ENCODE data around the gene PRDX3.
"Not testable (repeated sequence)": the region's sequence is repeated elsewhere in the genome, so short reads cannot be mapped to it uniquely, and the experiment has no call there.

The PRDX3 gene

DNA sequence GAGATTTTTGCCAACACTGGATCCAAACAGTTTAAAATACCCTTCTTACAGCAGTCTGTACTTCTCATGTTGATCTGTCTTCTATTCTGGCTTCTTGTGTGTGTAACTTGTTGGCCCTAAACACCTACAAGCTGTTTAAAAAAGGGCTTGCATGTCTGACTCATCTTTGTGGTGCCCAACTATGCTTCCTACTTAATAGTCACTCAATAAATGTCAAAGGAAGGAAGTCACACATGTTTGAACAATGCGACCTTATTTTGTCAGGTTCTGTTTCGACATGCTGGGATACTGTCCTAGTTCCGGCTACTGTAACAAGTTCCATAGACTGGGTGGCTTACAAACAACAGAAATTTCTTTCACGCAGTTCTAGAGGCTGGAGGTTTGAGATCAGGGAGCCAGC, 19.3 kb upstream of the PRDX3 start:
- H3K4me3 Mint-ChIP-seq: no peak overlapping the region
- no peak overlapping the region for H3K27ac Mint-ChIP-seq
- no peaks in the 10 kb centered on the region for H3K36me3 Mint-ChIP-seq
- no peaks in the 10 kb centered on the region for H3K9me3 Mint-ChIP-seq
- peaks cover 12% of the 10 kb centered on the region for H3K4me1 Mint-ChIP-seq
- CTCF ChIA-PET: interaction anchor here (0.6 to 8.3 kb wide), 27 partner anchors 8 to 630 kb away, joined by 3 to 96 read pairs (median 7); partner anchors contain the start of genes DENND10, GRK5, RGS10 and SFXN4
- peaks cover 14% of the 10 kb centered on the region for H3K27me3 Mint-ChIP-seq
- no peak for DNase-seq

DNA sequence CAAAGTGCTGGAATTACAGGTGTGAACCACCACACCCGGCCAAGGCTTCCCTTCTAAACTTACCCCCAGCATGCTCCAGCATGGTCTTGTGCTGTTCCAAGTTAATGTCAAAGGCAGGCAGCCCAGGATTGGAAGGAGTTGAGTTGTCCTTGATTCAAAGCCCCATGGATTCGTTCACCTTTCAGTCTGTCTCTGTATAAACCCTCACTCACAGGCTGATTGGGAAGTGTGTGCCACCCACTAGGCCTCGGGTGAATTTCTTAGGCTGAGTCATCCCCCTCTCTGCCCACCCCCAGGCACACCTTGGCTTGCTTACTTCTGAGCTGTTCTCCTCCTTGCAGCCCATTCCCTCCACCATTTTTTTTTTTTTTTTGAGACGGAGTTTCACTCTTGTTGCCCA, 13.3 kb upstream of the PRDX3 start:
- CTCF ChIA-PET: interaction anchor here (3.3 kb wide), 1 partner anchor 7 kb away, joined by 30 read pairs; no protein-coding TSS in a partner anchor
- Mint-ChIP-seq H3K27me3 (peaks cover 36% of the 10 kb centered on the region), H3K36me3 (no peaks in the 10 kb centered on the region), H3K27ac (no peak overlapping the region), H3K9me3 (no peaks in the 10 kb centered on the region), H3K4me3 (no peak overlapping the region), H3K4me1 (peaks cover 24% of the 10 kb centered on the region)
- no peak for DNase-seq

DNA sequence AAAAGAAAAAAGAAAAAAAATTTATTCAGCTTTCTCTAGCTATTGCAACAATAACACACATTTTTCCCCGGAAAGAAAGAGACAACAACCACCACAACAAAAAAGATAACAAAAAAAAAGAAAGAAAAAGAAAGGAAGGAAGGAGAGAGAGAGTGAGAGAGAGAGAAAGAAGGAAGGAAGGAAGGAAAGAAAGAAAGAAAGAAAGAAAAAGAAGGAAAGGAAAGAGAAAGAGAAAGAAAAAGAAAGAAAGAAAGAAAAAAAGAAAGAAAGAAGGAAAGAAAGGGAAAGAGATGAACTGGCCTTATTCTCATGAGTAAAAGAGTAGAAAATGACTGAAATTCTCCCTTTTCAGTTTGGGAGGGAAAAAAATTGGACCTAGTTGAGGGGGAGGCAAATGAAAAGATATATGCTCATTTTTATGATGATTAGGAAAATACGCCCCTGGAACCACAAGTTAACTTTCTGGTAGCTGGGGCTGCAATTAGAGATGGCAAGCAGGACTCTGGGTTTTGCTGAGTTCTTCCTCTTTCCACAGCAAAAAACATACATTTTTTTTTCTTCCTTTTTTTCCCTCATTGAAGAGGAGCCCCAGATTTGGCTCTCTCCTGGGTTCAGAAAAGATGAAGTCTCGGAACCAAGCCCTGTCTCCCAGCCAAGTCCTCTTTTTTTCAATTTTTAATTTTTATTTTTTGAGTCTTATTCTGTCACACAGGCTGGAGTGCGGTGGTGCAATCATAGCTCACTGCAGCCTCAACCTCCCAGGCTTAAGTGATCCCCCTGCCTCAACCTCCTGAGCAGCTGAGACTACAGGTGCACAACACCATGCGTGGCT, 12.6 kb upstream of the PRDX3 start:
- Mint-ChIP-seq H3K4me3 (no peak overlapping the region), H3K27me3 (peaks cover 36% of the 10 kb centered on the region), H3K4me1 (peaks cover 24% of the 10 kb centered on the region), H3K36me3 (no peaks in the 10 kb centered on the region), H3K27ac (no peak overlapping the region), H3K9me3 (no peaks in the 10 kb centered on the region)
- CTCF ChIA-PET: interaction anchor here (0.9 to 3.3 kb wide), 5 partner anchors 8 to 336 kb away, joined by 3 to 30 read pairs (median 4); no protein-coding TSS in a partner anchor
- no peak for DNase-seq

DNA sequence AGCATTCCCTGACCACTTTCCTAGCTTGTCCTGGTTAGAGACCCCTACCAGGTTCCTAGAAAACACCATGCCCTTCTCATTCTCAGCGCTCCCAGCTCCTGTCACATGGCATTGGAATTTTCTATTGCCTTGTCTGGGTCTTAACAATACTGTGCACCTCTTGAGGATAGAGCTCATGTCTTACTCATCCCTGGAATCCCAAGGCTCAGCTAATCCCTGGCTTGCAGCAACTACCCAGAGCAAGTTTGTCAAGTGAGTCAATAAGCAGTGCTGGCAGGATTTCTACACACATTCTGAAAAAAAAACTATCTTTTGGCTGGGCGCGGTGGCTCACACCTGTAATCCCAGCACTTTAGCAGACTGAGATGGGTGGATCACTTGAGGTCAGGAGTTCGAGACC, 11.7 kb upstream of the PRDX3 start:
- CTCF ChIA-PET: interaction anchor here (0.9 to 3.3 kb wide), 6 partner anchors 9 to 336 kb away, joined by 3 to 30 read pairs (median 4); no protein-coding TSS in a partner anchor

DNA sequence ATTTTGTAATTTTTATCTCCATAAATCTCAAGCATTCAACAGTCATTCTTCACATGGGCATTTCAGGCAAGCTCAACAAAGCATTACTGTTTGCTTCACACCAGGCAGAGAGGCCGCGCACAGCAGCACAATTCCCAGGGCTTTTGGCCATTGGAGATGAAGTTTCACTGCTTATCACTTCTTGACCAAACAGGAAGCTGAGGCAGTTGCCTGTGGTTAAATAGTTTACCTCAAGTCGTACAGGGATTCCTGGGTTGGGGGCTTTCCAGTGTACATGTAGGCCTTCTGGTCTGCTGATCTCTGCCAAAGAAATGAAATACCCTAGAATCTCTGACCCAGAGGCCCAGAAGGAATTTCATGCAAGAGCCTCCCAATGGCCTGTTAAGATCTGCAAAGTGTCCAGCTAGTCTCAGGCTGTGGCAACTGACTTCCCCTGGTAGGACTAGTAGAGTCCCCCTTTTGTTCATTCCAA, 11.2 kb upstream of the PRDX3 start:
- Mint-ChIP-seq H3K36me3 (no peaks in the 10 kb centered on the region), H3K4me1 (peaks cover 24% of the 10 kb centered on the region), H3K27ac (no peak overlapping the region), H3K9me3 (no peaks in the 10 kb centered on the region), H3K4me3 (no peak overlapping the region), H3K27me3 (peaks cover 32% of the 10 kb centered on the region)
- CTCF ChIA-PET: interaction anchor here (1.1 to 3.3 kb wide), 6 partner anchors 9 to 300 kb away, joined by 3 to 30 read pairs (median 4); no protein-coding TSS in a partner anchor
- DNase-seq: no peak

More for the DNA sequence above, 11.7 kb upstream of the PRDX3 start:
- Mint-ChIP-seq H3K27me3 (peaks cover 36% of the 10 kb centered on the region), H3K9me3 (no peaks in the 10 kb centered on the region), H3K4me1 (peaks cover 24% of the 10 kb centered on the region), H3K4me3 (no peak overlapping the region), H3K36me3 (no peaks in the 10 kb centered on the region), H3K27ac (peak overlapping the region; percentile 56)
- no peak for DNase-seq

DNA sequence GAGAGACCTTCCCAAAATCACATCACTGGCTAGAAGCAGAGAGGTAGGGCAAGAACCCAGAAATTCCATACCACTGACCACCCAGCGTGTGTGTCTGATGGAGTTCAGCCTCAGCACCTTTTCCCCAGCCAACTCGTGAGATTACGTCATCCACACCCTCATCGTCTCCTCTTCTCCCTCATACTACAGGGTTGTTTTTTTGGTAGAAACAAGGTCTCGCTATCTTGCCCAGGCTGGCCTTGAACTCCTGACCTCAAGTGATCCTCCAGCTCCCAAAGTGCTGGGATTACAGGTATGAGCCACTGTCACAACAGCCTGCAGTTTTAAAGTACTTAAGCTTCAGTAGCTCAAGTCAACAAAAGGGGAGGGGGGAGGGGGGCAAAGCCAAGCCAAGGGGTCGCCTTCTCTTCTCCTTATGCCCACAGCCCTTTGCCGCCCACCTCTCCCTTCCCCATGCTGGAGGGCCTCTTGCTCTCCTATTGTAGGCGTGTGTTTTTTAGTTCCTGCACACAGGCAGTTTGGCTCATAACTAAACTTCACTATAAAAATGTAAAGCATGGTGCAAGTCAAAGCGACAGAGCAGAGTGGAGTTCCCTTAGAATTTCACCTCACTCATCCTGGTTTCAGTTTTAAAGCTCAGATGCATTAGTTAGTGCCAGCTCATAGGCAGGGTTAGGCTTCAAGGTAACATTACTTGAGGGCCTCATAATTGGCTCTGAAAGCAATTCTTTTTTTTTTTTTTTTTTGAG, 5.2 kb upstream of the PRDX3 start:
- CTCF ChIA-PET: interaction anchor here (1.0 to 2.2 kb wide), 2 partner anchors 11 to 16 kb away, joined by 3 to 8 read pairs; no protein-coding TSS in a partner anchor
- Mint-ChIP-seq H3K9me3 (no peaks in the 10 kb centered on the region), H3K27me3 (peaks cover 13% of the 10 kb centered on the region), H3K27ac (peak overlapping the region; percentile 45), H3K36me3 (peaks cover 2% of the 10 kb centered on the region), H3K4me1 (peaks cover 19% of the 10 kb centered on the region), H3K4me3 (no peak overlapping the region)
- no peak for DNase-seq

DNA sequence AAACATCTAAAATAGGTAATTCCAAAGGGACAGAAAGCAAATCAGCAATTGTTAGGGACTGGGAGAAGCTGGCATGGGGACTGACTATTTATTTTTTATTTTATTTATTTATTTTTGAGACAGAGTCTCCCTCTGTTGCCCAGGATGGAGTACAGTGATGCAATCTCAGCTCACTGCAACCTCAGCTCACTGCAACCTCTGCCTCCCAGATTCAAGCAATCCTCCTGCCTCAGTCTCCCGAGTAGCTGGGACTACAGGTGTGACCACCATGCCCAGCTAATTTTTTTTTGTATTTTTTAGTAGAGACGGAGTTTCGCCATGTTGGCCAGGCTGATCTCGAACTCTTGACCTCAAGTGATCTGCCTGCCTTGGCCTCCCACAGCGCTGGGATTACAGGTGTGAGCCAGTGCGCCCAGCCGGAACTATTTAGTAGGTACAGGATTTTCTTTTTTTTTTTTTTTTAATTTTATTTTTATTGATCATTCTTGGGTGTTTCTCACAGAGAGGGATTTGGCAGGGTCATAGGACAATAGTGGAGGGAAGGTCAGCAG, 2.3 kb upstream of the PRDX3 start:
- H3K27ac Mint-ChIP-seq, H3K9me3 Mint-ChIP-seq, DNase-seq, H3K4me3 Mint-ChIP-seq, H3K27me3 Mint-ChIP-seq: not testable (repeated sequence)
- CTCF ChIA-PET: interaction anchor here (1.0 to 2.3 kb wide), 3 partner anchors 8 to 41 kb away, joined by 3 to 13 read pairs (median 4); no protein-coding TSS in a partner anchor
- H3K36me3 Mint-ChIP-seq: peaks cover 12% of the 10 kb centered on the region
- peaks cover 40% of the 10 kb centered on the region for H3K4me1 Mint-ChIP-seq

DNA sequence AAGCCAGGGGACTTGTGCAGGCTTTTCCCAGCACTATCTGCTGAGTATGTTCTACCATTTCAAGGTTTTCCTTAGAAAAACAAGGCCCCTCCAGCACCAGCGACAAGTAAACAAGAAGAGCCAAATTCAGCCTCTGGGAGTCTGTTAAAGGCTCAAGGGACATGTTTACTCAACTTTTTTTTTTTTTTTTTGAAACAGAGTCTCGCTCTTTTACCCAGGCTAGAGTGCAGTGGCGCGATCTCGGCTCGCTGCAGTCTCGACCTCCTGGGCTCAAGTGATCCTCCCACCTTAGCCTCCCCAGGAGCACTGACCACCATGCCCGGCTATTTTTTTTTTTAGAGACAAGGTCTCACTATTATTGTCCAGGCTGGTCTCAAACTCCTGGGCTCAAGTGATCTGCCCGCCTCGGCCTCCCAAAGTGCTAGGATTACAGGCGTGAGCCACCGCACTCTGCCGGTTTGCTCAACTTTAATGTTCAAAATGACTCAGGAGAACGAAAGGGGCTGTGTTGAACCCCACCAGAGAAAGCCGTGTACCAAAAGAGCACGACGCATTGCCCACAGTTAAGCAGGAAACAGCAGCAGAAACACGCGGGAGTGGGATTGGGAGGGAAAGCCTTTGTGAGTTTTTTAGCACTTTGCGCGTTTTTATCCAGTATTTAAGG, 772 bp downstream of the PRDX3 start:
- H3K9me3 Mint-ChIP-seq: no peaks in the 10 kb centered on the region
- peak; percentile 43 for DNase-seq
- peaks cover 45% of the 10 kb centered on the region for H3K4me1 Mint-ChIP-seq
- H3K27me3 Mint-ChIP-seq: no peaks in the 10 kb centered on the region
- CTCF ChIA-PET: no interaction called here
- H3K4me3 Mint-ChIP-seq: peak overlapping the region; percentile 90
- peak overlapping the region; percentile 92 for H3K27ac Mint-ChIP-seq
- H3K36me3 Mint-ChIP-seq: peaks cover 17% of the 10 kb centered on the region

DNA sequence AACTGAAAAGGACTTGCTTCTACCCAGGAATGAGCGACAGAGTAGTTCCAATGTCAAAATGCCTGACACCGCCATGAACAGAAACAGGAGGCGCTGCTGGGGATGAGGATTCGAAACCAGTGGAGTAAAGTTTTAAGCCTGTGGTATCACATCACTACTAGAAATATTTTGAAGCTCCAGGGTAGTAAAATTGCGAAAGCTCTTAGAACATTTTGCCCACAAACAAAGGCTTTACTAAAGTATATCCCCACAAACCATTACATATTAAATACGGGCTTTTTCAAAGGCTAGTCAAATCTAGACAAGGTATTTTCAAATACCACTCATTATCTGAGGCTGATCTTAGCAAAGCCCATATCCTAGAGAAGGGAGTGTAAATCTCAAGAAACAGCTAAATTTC, 2.4 kb downstream of the PRDX3 start:
- peak overlapping the region; percentile 90 for H3K4me3 Mint-ChIP-seq
- no peak for DNase-seq
- no peaks in the 10 kb centered on the region for H3K27me3 Mint-ChIP-seq
- H3K4me1 Mint-ChIP-seq: peaks cover 47% of the 10 kb centered on the region
- no peak overlapping the region for H3K27ac Mint-ChIP-seq
- H3K36me3 Mint-ChIP-seq: peaks cover 30% of the 10 kb centered on the region
- no peaks in the 10 kb centered on the region for H3K9me3 Mint-ChIP-seq
- CTCF ChIA-PET: interaction anchor here (0.7 to 1.2 kb wide), 3 partner anchors 28 to 269 kb away, joined by 3 read pairs; no protein-coding TSS in a partner anchor

DNA sequence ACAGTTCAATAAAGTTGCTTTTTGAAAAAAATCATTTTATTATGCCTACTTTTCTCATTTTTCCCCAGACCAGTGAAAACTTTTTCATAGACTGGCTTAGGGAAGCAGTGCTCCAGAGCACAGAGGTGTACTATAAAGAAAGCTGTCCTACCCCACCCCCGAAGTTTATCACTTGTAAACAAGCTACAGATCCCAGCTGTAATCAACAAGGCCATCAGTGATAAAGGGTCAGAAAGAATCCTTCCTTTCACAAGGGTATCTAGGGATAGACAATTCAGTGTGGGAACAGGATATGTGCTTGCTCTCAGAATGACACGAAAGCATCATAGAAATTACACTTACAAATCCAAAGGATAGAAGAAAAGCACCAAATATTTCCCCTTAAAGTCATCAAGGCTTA, 4.5 kb downstream of the PRDX3 start:
- CTCF ChIA-PET: interaction anchor here (0.7 kb wide), 1 partner anchor 485 kb away, joined by 3 read pairs; no protein-coding TSS in a partner anchor
- Mint-ChIP-seq H3K27ac (no peak overlapping the region), H3K4me1 (peaks cover 36% of the 10 kb centered on the region), H3K27me3 (no peaks in the 10 kb centered on the region), H3K36me3 (peaks cover 42% of the 10 kb centered on the region), H3K4me3 (no peak overlapping the region), H3K9me3 (no peaks in the 10 kb centered on the region)
- no peak for DNase-seq

DNA sequence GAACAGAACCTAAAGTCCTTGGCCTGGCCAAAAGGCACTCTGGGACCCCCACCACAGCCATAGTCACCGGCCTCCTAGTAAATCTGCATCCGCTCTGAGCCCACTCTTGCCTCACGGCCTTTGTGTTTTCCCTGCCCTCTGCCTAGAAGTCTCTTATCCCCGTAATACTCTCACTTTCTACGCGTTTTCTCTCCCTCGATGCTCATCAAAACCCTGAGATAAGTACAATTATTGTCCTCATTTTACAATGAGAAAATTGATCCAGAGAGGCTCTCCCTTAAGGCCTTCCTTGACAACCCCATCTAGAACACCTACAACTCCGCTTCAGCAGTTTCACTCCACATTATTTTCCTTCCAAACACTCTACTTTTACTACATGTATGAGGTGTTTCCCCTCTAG, 11.6 kb downstream of the PRDX3 start:
- peaks cover 42% of the 10 kb centered on the region for H3K4me1 Mint-ChIP-seq
- CTCF ChIA-PET: interaction anchor here (2.0 kb wide), 1 partner anchor 32 kb away, joined by 7 read pairs; no protein-coding TSS in a partner anchor

DNA sequence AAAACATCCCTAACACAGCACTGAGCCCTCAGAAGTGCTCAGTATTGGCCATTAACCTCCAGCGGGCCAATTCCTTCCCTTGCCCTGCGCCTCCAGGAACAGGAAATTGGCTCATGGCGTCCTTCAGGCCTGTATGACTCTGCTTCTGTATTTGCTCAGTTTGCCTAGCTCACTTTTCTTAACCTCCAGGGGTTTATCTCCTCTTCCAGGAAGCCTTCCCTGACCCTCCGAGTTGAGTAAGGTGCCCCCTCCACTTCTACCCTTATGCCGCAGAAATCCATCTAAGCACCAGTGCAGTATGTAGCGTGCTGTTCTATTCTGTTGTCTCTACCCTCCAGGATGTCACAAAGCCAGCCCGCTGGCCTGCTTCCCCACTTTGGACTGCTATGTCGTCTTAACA, 12.0 kb downstream of the PRDX3 start:
- H3K27me3 Mint-ChIP-seq: no peaks in the 10 kb centered on the region
- CTCF ChIA-PET: interaction anchor here (2.0 kb wide), 1 partner anchor 32 kb away, joined by 7 read pairs; no protein-coding TSS in a partner anchor
- peak overlapping the region; percentile 98 for H3K27ac Mint-ChIP-seq
- peak overlapping the region; percentile 91 for H3K4me3 Mint-ChIP-seq
- no peak for DNase-seq
- peaks cover 43% of the 10 kb centered on the region for H3K4me1 Mint-ChIP-seq
- H3K9me3 Mint-ChIP-seq: no peaks in the 10 kb centered on the region
- H3K36me3 Mint-ChIP-seq: peaks cover 40% of the 10 kb centered on the region

More for the DNA sequence above, 11.6 kb downstream of the PRDX3 start:
- H3K4me3 Mint-ChIP-seq: peak overlapping the region; percentile 91
- H3K36me3 Mint-ChIP-seq: peaks cover 41% of the 10 kb centered on the region
- no peaks in the 10 kb centered on the region for H3K9me3 Mint-ChIP-seq
- no peaks in the 10 kb centered on the region for H3K27me3 Mint-ChIP-seq
- peak overlapping the region; percentile 98 for H3K27ac Mint-ChIP-seq
- no peak for DNase-seq

DNA sequence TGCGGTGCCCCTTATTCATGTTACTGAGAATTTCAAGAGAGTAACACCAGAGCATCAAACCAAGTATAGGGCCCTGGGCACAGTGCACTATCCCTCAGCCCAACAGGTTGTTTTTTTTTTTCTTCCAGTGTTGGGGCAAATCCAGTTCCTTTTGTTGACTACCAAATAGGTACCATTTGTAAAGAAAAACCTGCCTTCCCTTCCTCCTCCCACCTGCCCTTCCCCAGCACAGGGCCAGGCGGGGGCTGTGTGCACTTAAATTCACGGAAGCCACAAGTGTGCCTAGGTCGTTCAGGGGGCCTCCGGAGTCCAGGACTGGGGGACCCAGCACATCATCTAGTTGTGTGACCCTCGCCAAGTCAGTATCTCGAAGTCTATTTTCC, 12.5 kb downstream of the PRDX3 start:
- CTCF ChIA-PET: no interaction called here
- Mint-ChIP-seq H3K4me3 (peak overlapping the region; percentile 91), H3K27me3 (no peaks in the 10 kb centered on the region), H3K9me3 (no peaks in the 10 kb centered on the region), H3K36me3 (peaks cover 36% of the 10 kb centered on the region), H3K4me1 (peaks cover 43% of the 10 kb centered on the region), H3K27ac (peak overlapping the region; percentile 98)
- DNase-seq: no peak
